Neuronal stem cell (in vitro differentiated cells): ENCODE measurements around the gene MTF1.

Experiments used
- DNase-seq: peaks from one replicate; pipeline ENCODE4 v3.0.0-alpha.2; 2013; ENCODE audit warnings: low spot score
- H2AFZ ChIP-seq: one replicate; pipeline ENCODE4 v1.6.1; 2013; ENCODE audit warnings: mild to moderate bottlenecking, low read length, inconsistent platforms
- H2AK5ac ChIP-seq: 2 replicates; pipeline ENCODE4 v1.6.1; 2013; ENCODE audit warnings: low read depth, mild to moderate bottlenecking, inconsistent platforms, low read length, moderate library complexity, mixed read lengths
- H2BK120ac ChIP-seq: 2 replicates; pipeline ENCODE4 v1.6.1; 2013; ENCODE audit warnings: low read depth, mild to moderate bottlenecking, inconsistent platforms, low read length, moderate library complexity, mixed read lengths
- H2BK12ac ChIP-seq: one replicate; pipeline ENCODE4 v1.6.1; 2013; ENCODE audit warnings: low read length, inconsistent platforms
- H2BK15ac ChIP-seq: 2 replicates; pipeline ENCODE4 v1.6.1; 2013; ENCODE audit warnings: mild to moderate bottlenecking, low read length, inconsistent platforms, mixed read lengths
- H2BK5ac ChIP-seq: one replicate; pipeline ENCODE4 v1.6.1; 2013; ENCODE audit warnings: inconsistent platforms, mild to moderate bottlenecking, low read length, moderate library complexity
- H3K14ac ChIP-seq: one replicate; pipeline ENCODE4 v1.6.1; 2013; ENCODE audit warnings: low read length, inconsistent platforms
- H3K18ac ChIP-seq: 2 replicates; pipeline ENCODE4 v1.6.1; 2013; ENCODE audit warnings: low read length, inconsistent platforms
- H3K23ac ChIP-seq: 2 replicates; pipeline ENCODE4 v1.6.1; 2013; ENCODE audit warnings: low read depth, mild to moderate bottlenecking, mixed read lengths, low read length, inconsistent platforms; ENCODE audit not compliant: poor library complexity
- H3K27ac ChIP-seq: replicated peaks from 3 replicates; pipeline ENCODE4 v1.5.1; 2013; ENCODE audit warnings: low read length, inconsistent platforms
- H3K27me3 ChIP-seq, 3 experiments: 2 replicates each; pipeline ENCODE4 v1.6.1; 2013; ENCODE audit warnings: low read length in 3 of 3, mild to moderate bottlenecking in 2 of 3, inconsistent platforms in 1 of 3, low read depth in 1 of 3, mixed read lengths in 1 of 3, moderate library complexity in 1 of 3; ENCODE audit not compliant: control insufficient read depth in 3 of 3, insufficient read depth in 3 of 3
- H3K36me3 ChIP-seq, 2 donors: replicated peaks in 1 of 2; 2 replicates each; pipeline ENCODE4 v1.6.1; 2013; ENCODE audit warnings: low read length in 2 of 2; ENCODE audit not compliant: control insufficient read depth in 2 of 2, insufficient read depth in 2 of 2
- H3K4ac ChIP-seq: 2 replicates; pipeline ENCODE4 v1.6.1; 2013; ENCODE audit warnings: inconsistent platforms, mild to moderate bottlenecking, low read length, moderate library complexity
- H3K4me1 ChIP-seq, 2 donors: 1 replicate in 1 of 2; 2 replicates in 1 of 2; pipeline ENCODE4 v1.6.1; 2013; ENCODE audit warnings: low read length in 2 of 2, low read depth in 1 of 2; ENCODE audit not compliant: control insufficient read depth in 2 of 2, insufficient read depth in 1 of 2
- H3K4me2 ChIP-seq: one replicate; pipeline ENCODE4 v1.6.1; 2013; ENCODE audit warnings: mild to moderate bottlenecking, low read length, inconsistent platforms; ENCODE audit not compliant: insufficient read depth, poor library complexity, severe bottlenecking
- H3K4me3 ChIP-seq, 2 donors: 2 replicates each; pipeline ENCODE4 v1.5.1; 2013; ENCODE audit warnings: low read length in 2 of 2, mild to moderate bottlenecking in 2 of 2, inconsistent platforms in 1 of 2, moderate library complexity in 1 of 2
- H3K79me1 ChIP-seq: one replicate; pipeline ENCODE4 v1.6.1; 2013; ENCODE audit warnings: low read depth, mild to moderate bottlenecking, inconsistent platforms, low read length, moderate library complexity
- H3K9ac ChIP-seq: one replicate; pipeline ENCODE4 v1.6.1; 2013; ENCODE audit warnings: mild to moderate bottlenecking, low read depth, low read length, inconsistent platforms; ENCODE audit not compliant: poor library complexity
- H3K9me3 ChIP-seq, 2 donors: replicated peaks in 1 of 2; 2 replicates each; pipeline versions ENCODE3 to v1.6.1; 2013; ENCODE audit warnings: low read length in 2 of 2, mild to moderate bottlenecking in 2 of 2, inconsistent platforms in 1 of 2, low read depth in 1 of 2, mixed read lengths in 1 of 2, moderate library complexity in 1 of 2; ENCODE audit not compliant: control insufficient read depth in 2 of 2, insufficient read depth in 1 of 2
- H4K8ac ChIP-seq: one replicate; pipeline ENCODE4 v1.6.1; 2013; ENCODE audit warnings: low read depth, mild to moderate bottlenecking, inconsistent platforms, low read length, moderate library complexity
- H4K91ac ChIP-seq: one replicate; pipeline ENCODE4 v1.6.1; 2013; ENCODE audit warnings: low read length, low read depth, mild to moderate bottlenecking, inconsistent platforms; ENCODE audit not compliant: poor library complexity
- WGBS, 2 donors: extraction: QIAGEN DNeasy Blood & Tissue Kit; methylation state at CpG; one replicate each; pipeline ENCODE4 v1.1.7; 2013; ENCODE audit warnings: missing lambda C conversion rate in 2 of 2, mixed read lengths in 1 of 2; ENCODE audit not compliant: insufficient read length in 2 of 2, insufficient replicate concordance in 1 of 2; ENCODE audit errors: extremely low coverage in 2 of 2; 5-methylcytosine and 5-hydroxymethylcytosine counted together

Gene MTF1

GRCh38 chr1:37879865-37880264, 20.5 kb upstream of the MTF1 start:
- H3K4me2 ChIP-seq = no peak overlapping the region
- no peak overlapping the region for H3K9ac ChIP-seq
- peaks cover 13 to 74% of the 10 kb centered on the region in 2 donors for H3K36me3 ChIP-seq
- H2BK120ac ChIP-seq = no peak overlapping the region
- no peak overlapping the region for H2BK12ac ChIP-seq
- H3K14ac ChIP-seq = no peak overlapping the region
- no CpG with 5 or more reads among the region's 4 CpGs for whole genome bisulfite sequencing, 2 donors
- no peak overlapping the region for H2AFZ ChIP-seq
- no peak overlapping the region for H3K4ac ChIP-seq
- no peak for DNase-seq
- no peak overlapping the region for H4K8ac ChIP-seq
- no peaks in the 10 kb centered on the region for H3K4me1 ChIP-seq
- no peak overlapping the region for H2BK5ac ChIP-seq
- H3K79me1 ChIP-seq = peaks cover 2% of the 10 kb centered on the region
- no peaks in the 10 kb centered on the region for H3K27me3 ChIP-seq
- no peak overlapping the region for H4K91ac ChIP-seq
- H3K18ac ChIP-seq = no peak overlapping the region
- no peak overlapping the region for H3K23ac ChIP-seq
- no peaks in the 10 kb centered on the region for H3K9me3 ChIP-seq
- H3K27ac ChIP-seq = no peak overlapping the region
- no peak overlapping the region for H3K4me3 ChIP-seq
- H2BK15ac ChIP-seq = no peak overlapping the region
- H2AK5ac ChIP-seq = no peak overlapping the region

GRCh38 chr1:37878071-37878470, 18.7 kb upstream of the MTF1 start:
- H3K4ac ChIP-seq = no peak overlapping the region
- H3K36me3 ChIP-seq = peaks cover 17 to 87% of the 10 kb centered on the region in 2 donors
- H4K91ac ChIP-seq = no peak overlapping the region
- no peak for DNase-seq
- no peak overlapping the region for H3K18ac ChIP-seq
- H3K9me3 ChIP-seq = no peaks in the 10 kb centered on the region
- no peak overlapping the region for H3K14ac ChIP-seq
- H3K27ac ChIP-seq = no peak overlapping the region
- no peak overlapping the region for H2BK12ac ChIP-seq
- H2AFZ ChIP-seq = no peak overlapping the region
- WGBS, 2 donors = no CpG with 5 or more reads among the region's 6 CpGs
- no peak overlapping the region for H3K9ac ChIP-seq
- no peaks in the 10 kb centered on the region for H3K4me1 ChIP-seq
- H3K4me2 ChIP-seq = no peak overlapping the region
- no peaks in the 10 kb centered on the region for H3K27me3 ChIP-seq
- no peak overlapping the region for H2AK5ac ChIP-seq
- no peak overlapping the region for H2BK15ac ChIP-seq
- H4K8ac ChIP-seq = no peak overlapping the region
- H2BK5ac ChIP-seq = no peak overlapping the region
- peaks cover 2% of the 10 kb centered on the region for H3K79me1 ChIP-seq
- H2BK120ac ChIP-seq = no peak overlapping the region
- no peak overlapping the region for H3K4me3 ChIP-seq
- peak overlapping the region; percentile 71 for H3K23ac ChIP-seq

GRCh38 chr1:37875833-37876232, 16.4 kb upstream of the MTF1 start:
- Histone ChIP-seq H2BK15ac (no peak overlapping the region), H3K14ac (no peak overlapping the region), H2BK5ac (no peak overlapping the region), H2BK120ac (no peak overlapping the region), H2AFZ (no peak overlapping the region), H3K9me3 (no peaks in the 10 kb centered on the region), H3K27ac (no peak overlapping the region), H4K8ac (no peak overlapping the region), H2BK12ac (no peak overlapping the region), H3K79me1 (peaks cover 4% of the 10 kb centered on the region), H2AK5ac (no peak overlapping the region), H3K36me3 (peaks cover 14 to 81% of the 10 kb centered on the region in 2 donors), H3K9ac (no peak overlapping the region), H3K4me1 (no peaks in the 10 kb centered on the region), H3K4me3 (no peak overlapping the region), H3K18ac (no peak overlapping the region), H3K27me3 (no peaks in the 10 kb centered on the region), H3K23ac (no peak overlapping the region), H3K4ac (no peak overlapping the region), H4K91ac (no peak overlapping the region), H3K4me2 (no peak overlapping the region)
- no peak for DNase-seq
- no CpG with 5 or more reads among the region's 1 CpG for WGBS, 2 donors

GRCh38 chr1:37872692-37873091, 13.3 kb upstream of the MTF1 start:
- Histone ChIP-seq H2BK12ac (no peak overlapping the region), H3K23ac (no peak overlapping the region), H2BK15ac (no peak overlapping the region), H2BK5ac (no peak overlapping the region), H4K8ac (no peak overlapping the region), H4K91ac (no peak overlapping the region), H3K9me3 (no peaks in the 10 kb centered on the region), H3K27me3 (no peaks in the 10 kb centered on the region), H3K4ac (no peak overlapping the region), H2AFZ (no peak overlapping the region), H3K4me1 (no peaks in the 10 kb centered on the region), H3K79me1 (peaks cover 2% of the 10 kb centered on the region), H2BK120ac (no peak overlapping the region), H3K4me3 (no peak overlapping the region), H3K18ac (no peak overlapping the region), H3K4me2 (no peak overlapping the region), H3K27ac (no peak overlapping the region), H3K14ac (no peak overlapping the region), H3K9ac (no peak overlapping the region), H3K36me3 (peaks cover 14 to 81% of the 10 kb centered on the region in 2 donors), H2AK5ac (no peak overlapping the region)
- WGBS, 2 donors = no CpG with 5 or more reads among the region's 1 CpG
- no peak for DNase-seq
